Lower leg skin (tissue), 3 donors: ENCODE measurements around the gene WDR75.

Experiments
- CTCF ChIP-seq, 3 donors: fragments of 450-650 bp; IDR thresholded peaks; one replicate each; pipeline ENCODE4 v1.5.1; 2016; ENCODE audit warnings: antibody characterized with exemption in 3 of 3, mild to moderate bottlenecking in 3 of 3, moderate library complexity in 2 of 3
- POLR2A ChIP-seq, 2 donors: fragments of 450-650 bp; IDR thresholded peaks; one replicate each; pipeline ENCODE4 v1.6.1; 2016 to 2017; ENCODE audit warnings: antibody characterized with exemption in 2 of 2, mild to moderate bottlenecking in 1 of 2, moderate library complexity in 1 of 2

- no peak for TF ChIP-seq CTCF (IDR thresholded peaks at IDR 0.05)
- TF ChIP-seq POLR2A (IDR thresholded peaks at IDR 0.05): no peak
These were observed 33.0 kb upstream of the WDR75 start for GRCh38 chr2:189408294-189408693.
